GM23338 (cell line): Measurements from ENCODE around the gene ANKRD2. TPM values are rescaled to one million over a fixed set of nuclear protein-coding genes. Genes with fewer than 3 reads are reported as not detected.
"Not testable (repeated sequence)": the region's sequence is repeated elsewhere in the genome, so short reads cannot be mapped to it uniquely, and the experiment has no call there.

Source experiments
- ATAC-seq: fragments of 200-7000 bp; cut with Tn5 transposase; 3 replicates; pipeline ENCODE4 v1.9.1; 2020
- DNase-seq: peaks from one replicate; pipeline ENCODE4 v3.0.0-alpha.2; 2015; ENCODE audit warnings: low spot score
- H2AFZ ChIP-seq: fragments of 200-600 bp; sonication (generic); 2 replicates; pipeline ENCODE4 v1.8.0; 2016; ENCODE audit warnings: antibody characterized with exemption, mild to moderate bottlenecking, moderate library complexity
- H3F3A ChIP-seq: fragments of 200-600 bp; sonication (generic); replicated peaks from 2 replicates; pipeline ENCODE4 v1.8.0; 2017; ENCODE audit warnings: antibody characterized with exemption, mixed run types, low read depth
- H3K27ac ChIP-seq: fragments of 200-600 bp; sonication (generic); 2 replicates; pipeline ENCODE4 v1.6.1; 2016; ENCODE audit warnings: low read depth
- H3K27me3 ChIP-seq: fragments of 200-600 bp; sonication (generic); 2 replicates; pipeline ENCODE4 v1.8.0; 2016; ENCODE audit warnings: mild to moderate bottlenecking, mixed run types, moderate library complexity; ENCODE audit not compliant: insufficient read depth
- H3K36me3 ChIP-seq: fragments of 200-600 bp; sonication (generic); 2 replicates; pipeline ENCODE4 v1.8.0; 2016; ENCODE audit warnings: mild to moderate bottlenecking; ENCODE audit not compliant: insufficient read depth
- H3K4me1 ChIP-seq: fragments of 200-600 bp; sonication (generic); 2 replicates; pipeline ENCODE4 v1.8.0; 2016; ENCODE audit warnings: mild to moderate bottlenecking, moderate library complexity; ENCODE audit not compliant: insufficient read depth
- H3K4me2 ChIP-seq: fragments of 200-600 bp; sonication (generic); 2 replicates; pipeline ENCODE4 v1.7.1; 2017; ENCODE audit warnings: mixed run types
- H3K4me3 ChIP-seq: fragments of 200-600 bp; sonication (generic); 2 replicates; pipeline ENCODE4 v1.6.1; 2016; ENCODE audit warnings: mixed run types
- H3K79me2 ChIP-seq: fragments of 200-600 bp; sonication (generic); replicated peaks from 2 replicates; pipeline ENCODE4 v1.8.0; 2017; ENCODE audit warnings: mild to moderate bottlenecking; ENCODE audit not compliant: insufficient read depth
- H3K9me2 ChIP-seq: fragments of 200-600 bp; sonication (generic); 2 replicates; pipeline ENCODE4 v1.8.0; 2017; ENCODE audit not compliant: insufficient read depth
- H4K20me1 ChIP-seq: fragments of 200-600 bp; sonication (generic); replicated peaks from 2 replicates; pipeline ENCODE4 v1.8.0; 2017; ENCODE audit warnings: mild to moderate bottlenecking; ENCODE audit not compliant: insufficient read depth
- H3K27ac Mint-ChIP-seq: 2 replicates; pipeline ENCODE4 v1.8.0; 2020; ENCODE audit warnings: inconsistent platforms, mild to moderate bottlenecking, moderate library complexity, mixed read lengths
- H3K27me3 Mint-ChIP-seq: 3 replicates; pipeline ENCODE4 v1.8.0; 2022; ENCODE audit warnings: low read depth, mild to moderate bottlenecking, moderate library complexity, mixed read lengths, inconsistent platforms; ENCODE audit not compliant: insufficient read depth, poor library complexity
- H3K36me3 Mint-ChIP-seq: 3 replicates; pipeline ENCODE4 v1.8.0; 2021; ENCODE audit warnings: low read depth, mild to moderate bottlenecking, inconsistent platforms, moderate library complexity, mixed read lengths
- H3K4me1 Mint-ChIP-seq: 3 replicates; pipeline ENCODE4 v1.8.0; 2020; ENCODE audit warnings: mild to moderate bottlenecking, inconsistent platforms, mixed read lengths
- H3K4me3 Mint-ChIP-seq: 3 replicates; pipeline ENCODE4 v1.8.0; 2021; ENCODE audit warnings: moderate library complexity, mild to moderate bottlenecking, inconsistent platforms, mixed read lengths
- H3K9me3 Mint-ChIP-seq: 3 replicates; pipeline ENCODE4 v1.8.0; 2020; ENCODE audit warnings: moderate library complexity, mild to moderate bottlenecking, inconsistent platforms, mixed read lengths
- EZH2 ChIP-seq: fragments of 200-600 bp; sonication (generic); IDR thresholded peaks from one replicate; pipeline ENCODE4 v1.8.0; 2017; ENCODE audit warnings: antibody characterized with exemption, mild to moderate bottlenecking, low read depth; ENCODE audit not compliant: unreplicated experiment
- EZH2phosphoT487 ChIP-seq: fragments of 200-600 bp; sonication (generic); IDR thresholded peaks from one replicate; pipeline ENCODE4 v1.8.1; 2018; ENCODE audit warnings: antibody characterized with exemption; ENCODE audit not compliant: unreplicated experiment
- JUNB ChIP-seq: IDR thresholded peaks from one replicate; pipeline ENCODE4 v1.6.1; 2016; ENCODE audit warnings: antibody characterized with exemption; ENCODE audit not compliant: unreplicated experiment
- POLR2AphosphoS5 ChIP-seq: IDR thresholded peaks from 2 replicates; pipeline ENCODE4 v1.6.1; 2016; ENCODE audit warnings: antibody characterized with exemption, low read depth
- REST ChIP-seq: IDR thresholded peaks from one replicate; pipeline ENCODE4 v1.6.1; 2018; ENCODE audit warnings: antibody characterized with exemption; ENCODE audit not compliant: unreplicated experiment
- STAT1 ChIP-seq: IDR thresholded peaks from one replicate; pipeline ENCODE4 v1.6.1; 2016; ENCODE audit warnings: antibody characterized with exemption; ENCODE audit not compliant: unreplicated experiment
- ZNF462 ChIP-seq: fragments of 250-450 bp; sonication (Bioruptor Pico); IDR thresholded peaks from 2 replicates; pipeline ENCODE4 v1.5.0; 2020; ENCODE audit warnings: mild to moderate bottlenecking, moderate library complexity
- polyA plus RNA-seq: library from polyadenylated mRNA; unstranded; fragments of >200 nt; fragmentation: Nextera tagmentation; extraction: Ambion mirVana; gene quantifications from 2 replicates; pipeline ENCODE4 v1.2.1, GENCODE V29; 2016
- total RNA-seq: library from RNA; depleted of rRNA; stranded (reverse); fragments of >200 nt; shearing (Covaris generic); gene quantifications from 2 replicates; pipeline ENCODE4 v1.2.3, GENCODE V29; 2014

The ANKRD2 gene
- total and polyA plus RNA-seq, 2 experiments from 2014 or later, result not detected

- not testable (repeated sequence) for ATAC-seq, H2AFZ ChIP-seq, H3K27me3 ChIP-seq, H3K27ac Mint-ChIP-seq, H4K20me1 ChIP-seq, H3K4me3 Mint-ChIP-seq, H3K36me3 Mint-ChIP-seq, H3K4me1 Mint-ChIP-seq, H3K4me3 ChIP-seq, H3K27ac ChIP-seq, H3F3A ChIP-seq, H3K27me3 Mint-ChIP-seq, H3K4me1 ChIP-seq, H3K9me2 ChIP-seq, H3K9me3 Mint-ChIP-seq, H3K79me2 ChIP-seq, H3K36me3 ChIP-seq, DNase-seq, H3K4me2 ChIP-seq
These were observed 11.0 kb upstream of the ANKRD2 start for GRCh38 chr10:97561386-97562077.

- ATAC-seq, H4K20me1 ChIP-seq, H3K4me2 ChIP-seq, H3K9me2 ChIP-seq, H3K27me3 ChIP-seq, H3K4me1 ChIP-seq, H3K4me1 Mint-ChIP-seq, H3K36me3 Mint-ChIP-seq, H3K4me3 Mint-ChIP-seq, H3K27me3 Mint-ChIP-seq, H3K4me3 ChIP-seq, H3F3A ChIP-seq, H3K79me2 ChIP-seq, H3K27ac Mint-ChIP-seq, H3K36me3 ChIP-seq, H3K9me3 Mint-ChIP-seq, H2AFZ ChIP-seq, H3K27ac ChIP-seq, DNase-seq: not testable (repeated sequence)
These were observed 10.2 kb upstream of the ANKRD2 start for GRCh38 chr10:97562329-97562728.

GRCh38 chr10:97563337-97563736 is 9.2 kb upstream of the ANKRD2 start:
- no peaks in the 10 kb centered on the region for H3K27me3 Mint-ChIP-seq
- Histone ChIP-seq H3K9me2 (no peaks in the 10 kb centered on the region), H3K4me3 (no peak overlapping the region), H3K4me2 (no peak overlapping the region), H4K20me1 (no peaks in the 10 kb centered on the region), H3K36me3 (peaks cover 4% of the 10 kb centered on the region; the same call in 1 of the 2 replicates), H3K27ac (no peak overlapping the region), H3K27me3 (no peaks in the 10 kb centered on the region), H2AFZ (no peak overlapping the region), H3K4me1 (no peaks in the 10 kb centered on the region), H3K79me2 (0 out of 2 replicates have a peak, but pooled peaks cover 6% of the 10 kb centered on the region), H3F3A (no peaks in the 10 kb centered on the region)
- peaks cover 2% of the 10 kb centered on the region; the same call in 1 of the 3 replicates for H3K9me3 Mint-ChIP-seq
- ATAC-seq, result no peak
- H3K27ac Mint-ChIP-seq, result no peak overlapping the region
- H3K4me3 Mint-ChIP-seq, result no peak overlapping the region
- H3K4me1 Mint-ChIP-seq, result no peaks in the 10 kb centered on the region; the same call in 1 of the 3 replicates
- no peak for DNase-seq
- peaks cover 4% of the 10 kb centered on the region; the same call in 1 of the 3 replicates for H3K36me3 Mint-ChIP-seq
- TF ChIP-seq EZH2phosphoT487 (no peak), POLR2AphosphoS5 (no peak), STAT1 (no peak), REST (no peak), EZH2 (no peak), JUNB (no peak), ZNF462 (no peak)
